GM21619 (cell line): ENCODE data around the gene C2orf49.

ENCODE experiments used
- ATAC-seq: cut with Tn5 transposase; IDR thresholded peaks from one replicate; pipeline ENCODE4 v1.9.1; 2021; ENCODE audit not compliant: unreplicated experiment

The C2orf49 gene

DNA sequence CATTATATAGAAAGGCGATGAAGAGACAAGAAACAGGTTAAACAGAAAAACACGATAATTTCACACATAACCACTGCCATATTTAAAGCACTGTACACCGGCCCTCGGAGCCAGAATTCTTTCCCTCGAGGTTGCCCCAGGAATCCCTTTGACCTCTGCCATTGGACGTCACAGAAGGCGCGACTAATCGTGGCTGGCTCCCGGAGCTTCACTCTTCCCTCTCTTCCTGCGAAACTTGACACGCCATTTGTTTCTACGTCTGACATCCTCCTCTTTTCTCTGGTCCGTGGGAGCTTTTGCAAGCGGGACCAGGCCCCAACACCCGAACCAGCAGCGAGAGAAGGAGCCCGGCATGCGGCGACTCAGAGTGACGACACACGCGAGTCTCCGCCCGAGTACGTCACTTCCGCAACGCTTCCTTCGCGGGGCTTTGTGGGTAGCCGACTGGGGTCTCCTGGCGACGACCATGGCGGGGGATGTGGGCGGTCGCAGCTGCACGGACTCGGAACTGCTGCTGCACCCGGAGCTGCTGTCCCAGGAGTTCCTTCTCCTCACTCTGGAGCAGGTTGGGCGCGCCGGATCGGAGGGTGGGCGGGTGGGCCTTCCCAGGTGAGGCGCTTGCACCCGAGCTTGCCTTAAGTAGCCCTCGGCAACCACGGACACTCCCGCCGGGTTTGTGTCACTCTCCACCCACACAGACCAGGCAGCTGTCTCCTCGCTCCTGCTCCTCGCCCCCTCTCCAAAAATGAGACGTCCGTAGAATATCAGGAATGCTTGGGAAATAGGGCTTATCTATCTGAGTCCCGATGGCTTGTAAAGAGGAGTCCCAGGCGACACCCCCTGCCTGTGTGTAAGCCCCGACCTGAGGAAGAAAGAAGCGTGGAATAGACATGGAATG is at the start of gene C2orf49:
C2orf49 (plus strand) TSS at position 419 of the 898 bp plus-strand sequence; CDS start at position 467, 48 bp downstream.
- peak; percentile 91 for ATAC-seq

DNA sequence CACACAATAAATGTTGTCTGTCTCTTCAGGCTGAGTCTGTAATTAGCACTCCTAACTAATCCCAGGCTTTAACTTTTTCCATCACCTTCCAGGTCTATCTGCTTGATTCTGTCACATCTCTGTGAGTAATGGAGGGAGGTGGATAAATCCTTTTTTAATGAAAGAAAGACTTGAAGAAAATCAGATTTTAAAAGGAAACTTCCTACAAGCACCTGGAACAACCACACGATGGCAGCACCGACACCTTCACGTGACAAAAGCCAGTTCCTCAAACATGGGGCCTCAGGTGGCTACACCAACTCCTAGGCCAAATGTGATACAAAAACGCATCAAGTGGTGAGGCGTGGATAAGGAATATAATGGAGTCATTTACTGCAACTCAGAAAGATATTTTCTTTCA is 49.6 kb upstream of the C2orf49 start:
- ATAC-seq = no peak

DNA sequence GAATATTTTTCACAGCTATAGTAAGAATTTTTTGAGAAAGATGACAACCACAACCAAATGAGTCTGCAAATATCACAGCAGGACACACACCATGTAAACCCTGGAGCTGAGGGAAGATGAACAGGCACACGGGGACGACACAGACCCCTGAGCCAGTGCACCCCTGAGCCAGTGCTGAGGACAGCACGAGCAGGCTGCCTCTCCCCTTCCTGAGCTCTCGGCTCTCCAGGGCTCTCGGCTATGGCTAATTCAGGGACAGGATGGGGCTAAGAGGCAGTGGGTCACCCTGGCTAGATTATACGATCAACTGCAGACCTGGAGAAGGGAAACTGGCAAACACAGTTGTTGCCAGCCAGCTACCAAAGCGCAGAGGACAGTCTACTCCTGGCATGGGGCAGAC is 49.2 kb upstream of the C2orf49 start:
- ATAC-seq = no peak

DNA sequence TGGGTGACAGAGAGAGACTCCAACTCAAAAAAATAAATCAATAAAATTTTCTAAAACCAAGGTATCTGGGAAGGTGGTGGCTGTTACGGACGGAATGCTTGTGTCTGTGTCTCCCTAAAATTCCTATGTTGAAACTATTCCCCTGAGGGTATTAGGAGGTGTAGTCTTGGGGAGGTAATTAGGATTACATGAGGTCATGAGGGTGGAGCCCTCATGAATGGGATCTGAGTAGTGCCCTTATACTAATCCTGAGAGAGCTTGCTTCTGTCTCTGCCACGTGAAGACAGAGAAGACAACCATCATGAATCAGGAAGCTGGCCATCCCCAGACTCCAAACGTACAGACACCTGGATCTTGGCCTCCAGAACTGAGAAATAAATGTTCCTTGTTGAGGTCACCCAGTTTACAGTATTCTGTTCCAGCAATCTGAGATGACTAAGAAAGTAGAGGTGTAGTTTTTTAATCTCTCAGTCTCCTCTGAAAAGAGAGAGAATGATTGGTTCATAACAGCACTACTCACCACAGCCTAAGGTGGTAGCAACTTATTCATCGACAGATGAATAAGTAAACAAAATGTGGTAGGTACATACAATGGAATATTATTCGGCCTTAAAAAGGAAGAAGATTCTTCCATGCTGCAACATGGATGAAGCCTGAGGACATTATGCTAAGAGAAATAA is 46.2 kb upstream of the C2orf49 start:
- no peak for ATAC-seq

DNA sequence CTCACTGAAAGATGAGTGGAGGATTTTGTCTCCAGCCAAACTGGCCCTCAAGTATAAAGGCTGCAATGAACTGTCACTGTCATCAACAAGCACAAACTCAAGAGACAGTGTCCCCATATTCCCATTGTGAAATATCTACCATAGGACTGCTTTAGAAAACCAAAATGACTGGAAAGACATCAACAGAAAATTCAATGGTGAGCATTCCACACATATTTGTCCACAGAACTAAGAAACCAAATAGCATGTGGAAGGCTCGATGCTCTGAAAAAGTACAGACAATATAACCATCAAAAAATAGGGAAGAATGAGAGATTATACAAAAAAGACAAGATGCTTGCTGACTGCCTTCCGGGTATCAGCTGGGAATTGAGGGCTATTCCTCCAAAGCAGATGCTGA is 45.4 kb upstream of the C2orf49 start:
- ATAC-seq = no peak

DNA sequence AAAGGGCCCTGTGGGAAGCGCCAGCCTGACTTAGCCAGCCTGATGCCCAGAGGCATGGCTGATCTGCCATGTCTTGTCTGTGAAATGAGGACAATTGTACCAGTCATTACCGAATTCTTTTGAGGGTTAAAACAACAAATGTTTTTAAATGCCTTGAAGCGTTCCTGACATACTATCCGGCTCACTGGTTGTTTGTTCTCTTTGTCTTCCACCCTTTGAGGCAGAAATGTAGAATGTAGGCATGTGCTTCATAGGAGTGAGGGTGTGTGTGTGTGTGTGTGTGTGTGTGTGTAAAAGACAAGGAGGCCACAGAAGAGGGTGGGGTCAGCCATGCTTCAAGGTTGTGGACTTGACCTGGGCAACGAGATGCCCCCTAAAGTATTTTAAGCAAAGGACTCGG is 43.3 kb upstream of the C2orf49 start:
- ATAC-seq = no peak

DNA sequence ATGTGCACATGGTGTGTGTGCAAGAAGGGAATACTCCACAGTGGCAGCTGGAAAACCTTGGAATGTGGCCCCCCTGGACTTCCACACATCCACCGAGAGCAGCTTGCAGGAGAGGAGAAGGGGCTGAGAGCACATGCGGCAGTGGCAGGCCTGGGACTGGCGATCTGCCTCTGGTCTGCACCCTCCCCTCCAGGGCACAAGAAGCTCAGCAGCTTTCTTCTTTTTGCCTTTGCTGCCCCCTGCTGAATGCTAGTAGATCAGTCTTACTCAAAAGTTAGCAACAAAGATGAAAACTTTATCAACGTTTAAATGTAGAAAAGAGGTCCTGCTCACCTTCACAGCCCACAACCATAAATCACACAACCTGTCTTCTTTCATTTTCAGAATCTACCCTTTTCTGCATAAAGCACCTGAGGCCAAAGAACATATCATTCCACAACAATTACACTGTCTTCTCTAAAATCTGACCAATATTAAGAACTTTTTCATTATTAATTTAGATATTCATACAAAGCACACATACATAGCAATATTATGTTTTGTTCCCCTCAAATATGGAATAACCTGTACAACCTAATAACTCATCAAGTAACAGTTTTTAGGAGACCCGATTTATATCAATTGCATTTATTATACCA is 42.4 kb upstream of the C2orf49 start:
- no peak for ATAC-seq

DNA sequence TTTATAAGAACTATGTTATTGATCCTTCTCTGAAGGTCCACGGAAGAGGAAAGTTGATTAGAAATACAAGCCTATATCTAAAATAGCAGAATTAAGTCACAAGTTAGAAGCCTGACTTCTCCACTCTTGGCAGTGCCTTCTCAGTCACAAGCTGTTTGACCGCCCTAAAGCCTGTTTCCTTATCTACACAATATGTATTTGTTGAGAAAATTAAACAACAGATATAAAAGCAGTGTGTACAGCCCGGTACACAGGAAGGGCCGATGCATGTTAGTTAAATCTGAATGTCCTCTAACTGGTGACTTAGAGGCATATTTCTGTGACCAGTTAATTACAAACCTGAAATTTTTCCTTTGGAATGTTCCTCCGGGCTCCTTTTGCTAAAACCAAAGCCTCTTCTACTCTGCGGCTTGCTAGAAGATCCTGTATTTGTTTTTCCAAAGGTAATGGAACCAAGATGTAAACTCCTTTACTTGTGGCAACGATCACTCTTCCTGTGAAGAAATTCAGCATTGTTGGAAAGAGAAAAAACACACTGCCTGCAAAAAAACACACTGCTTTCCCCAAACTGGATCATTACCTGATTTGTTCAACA is 41.2 kb upstream of the C2orf49 start:
- no peak for ATAC-seq

DNA sequence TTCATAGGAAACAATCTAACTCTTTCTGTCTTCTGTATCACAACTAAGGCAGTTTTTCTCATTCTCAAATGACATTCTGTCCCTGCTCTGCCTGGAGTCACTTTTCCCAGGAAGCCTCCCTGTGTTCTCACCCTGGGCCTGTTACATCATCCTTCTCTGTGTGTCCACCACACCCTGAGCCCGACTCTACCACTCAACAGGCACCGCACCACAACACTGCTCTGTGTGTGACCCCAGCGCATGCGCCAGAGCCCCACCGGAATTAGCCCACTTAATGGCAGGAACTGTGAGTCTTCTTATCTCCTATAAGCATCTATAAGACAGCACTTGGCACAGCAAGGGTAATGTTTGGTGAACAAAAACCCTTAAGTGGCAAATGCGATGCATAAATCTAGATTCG is 40.1 kb upstream of the C2orf49 start:
- ATAC-seq = no peak

DNA sequence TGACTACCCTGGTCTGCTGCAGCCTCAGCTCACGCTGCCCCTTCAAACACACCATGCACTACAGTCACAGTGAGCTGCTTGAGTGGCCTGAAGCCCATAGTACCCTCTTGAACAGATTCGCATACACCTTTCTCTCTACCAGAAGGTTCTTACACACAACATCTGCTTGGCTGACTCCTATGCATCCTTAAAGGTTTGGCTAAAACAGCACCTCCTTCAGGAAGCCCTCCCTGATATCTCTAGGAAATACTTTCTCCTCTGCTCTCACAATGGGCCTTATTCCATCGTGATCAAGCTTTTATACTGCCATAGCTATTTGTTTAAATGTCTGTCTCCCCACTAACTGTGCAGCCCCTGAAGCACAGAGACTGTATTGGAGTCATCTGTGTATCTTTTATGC is 39.3 kb upstream of the C2orf49 start:
- no peak for ATAC-seq

DNA sequence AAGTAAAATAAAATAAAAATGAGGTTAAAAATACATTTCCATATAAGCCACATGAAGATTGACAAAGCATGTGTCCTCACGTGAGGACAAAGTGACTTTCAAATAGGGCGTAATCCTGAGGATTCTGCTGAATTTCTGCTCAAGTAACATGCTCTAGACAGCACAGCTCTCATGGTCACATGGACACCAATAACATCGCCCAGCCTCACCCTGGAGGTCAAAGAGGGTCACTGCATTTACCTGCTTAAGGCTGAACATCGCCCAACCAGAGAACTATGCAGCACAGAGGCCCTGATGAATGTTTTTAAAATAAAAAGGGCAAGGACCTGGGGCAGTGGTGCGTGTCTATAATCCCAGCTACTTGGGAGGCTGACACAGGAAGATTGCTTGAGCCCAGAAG is 38.0 kb upstream of the C2orf49 start:
- ATAC-seq = no peak

DNA sequence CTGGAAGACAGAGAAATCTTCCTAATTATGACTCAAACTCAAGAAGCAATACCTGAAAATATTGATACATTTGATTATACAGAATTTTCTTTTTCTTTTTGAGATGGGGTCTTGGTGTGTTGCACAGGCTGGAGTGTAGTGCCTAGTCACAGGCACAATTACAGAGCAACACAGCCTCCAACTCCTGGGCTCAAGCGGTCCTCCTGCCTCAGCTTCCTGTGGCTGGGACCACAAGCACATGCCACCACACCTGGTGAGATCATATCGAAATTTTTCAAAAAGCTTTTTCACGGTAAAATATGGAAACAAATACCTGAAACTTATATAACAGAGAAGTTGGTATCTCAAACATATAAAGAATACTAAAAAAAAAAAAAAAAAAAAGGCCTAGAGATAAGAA is 35.7 kb upstream of the C2orf49 start:
- ATAC-seq = no peak

DNA sequence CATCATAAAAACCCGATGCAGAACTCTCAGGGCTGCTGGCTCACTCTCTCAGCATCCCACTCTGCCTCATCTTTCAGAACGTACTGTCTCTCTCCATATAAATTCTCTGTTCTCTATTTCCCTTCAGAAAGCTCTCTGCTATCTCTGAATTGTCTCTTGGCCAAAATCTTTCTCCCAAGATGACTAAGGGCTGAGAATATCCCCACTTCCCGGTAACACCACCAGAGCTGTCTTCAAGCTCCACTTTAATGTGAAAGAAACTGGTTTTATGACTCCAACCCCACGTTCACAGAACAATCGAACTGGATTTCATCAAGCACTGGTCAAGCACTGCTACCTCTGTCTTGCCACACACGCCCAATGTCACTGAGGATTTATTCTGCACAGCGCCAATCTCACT is 30.2 kb upstream of the C2orf49 start:
- no peak for ATAC-seq

DNA sequence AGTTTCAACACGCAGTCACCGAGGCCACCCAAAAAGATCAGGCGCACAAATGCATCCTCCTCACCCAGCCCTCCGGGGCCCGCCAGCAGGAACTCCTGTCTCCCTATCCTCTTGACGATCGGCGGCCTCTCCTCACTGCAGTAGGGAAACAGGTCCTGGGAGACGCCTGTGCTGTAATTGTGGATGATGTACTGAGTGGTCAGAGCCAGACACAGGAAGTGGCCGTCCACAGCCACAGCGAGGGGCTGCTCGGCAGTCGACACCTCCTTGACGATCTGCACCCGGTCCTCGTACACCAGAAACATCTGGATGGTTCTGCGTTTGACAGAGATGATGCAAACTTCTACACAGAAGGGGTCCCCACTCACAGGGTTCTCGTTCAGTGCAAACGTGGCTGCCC is 29.8 kb upstream of the C2orf49 start:
- no peak for ATAC-seq

DNA sequence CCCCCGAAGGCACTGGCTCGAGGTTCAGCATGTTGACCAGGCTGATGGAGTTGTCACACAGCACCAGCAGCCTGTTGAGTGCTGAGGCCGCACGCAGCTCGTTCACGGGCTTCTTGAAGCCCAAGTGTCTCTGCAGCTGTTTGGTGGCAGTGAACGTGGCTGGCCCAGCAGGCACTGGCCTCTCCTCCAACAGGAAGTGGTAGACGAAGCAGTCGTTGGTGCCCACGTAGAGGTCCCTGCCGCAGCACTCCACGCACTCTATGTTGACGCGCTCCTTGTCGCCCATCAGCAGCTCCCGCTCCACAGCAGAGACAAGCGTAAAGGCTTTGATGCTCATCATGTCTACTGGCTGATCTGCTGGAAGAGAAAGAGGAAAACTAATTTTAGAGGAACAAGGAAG is 29.4 kb upstream of the C2orf49 start:
- no peak for ATAC-seq

DNA sequence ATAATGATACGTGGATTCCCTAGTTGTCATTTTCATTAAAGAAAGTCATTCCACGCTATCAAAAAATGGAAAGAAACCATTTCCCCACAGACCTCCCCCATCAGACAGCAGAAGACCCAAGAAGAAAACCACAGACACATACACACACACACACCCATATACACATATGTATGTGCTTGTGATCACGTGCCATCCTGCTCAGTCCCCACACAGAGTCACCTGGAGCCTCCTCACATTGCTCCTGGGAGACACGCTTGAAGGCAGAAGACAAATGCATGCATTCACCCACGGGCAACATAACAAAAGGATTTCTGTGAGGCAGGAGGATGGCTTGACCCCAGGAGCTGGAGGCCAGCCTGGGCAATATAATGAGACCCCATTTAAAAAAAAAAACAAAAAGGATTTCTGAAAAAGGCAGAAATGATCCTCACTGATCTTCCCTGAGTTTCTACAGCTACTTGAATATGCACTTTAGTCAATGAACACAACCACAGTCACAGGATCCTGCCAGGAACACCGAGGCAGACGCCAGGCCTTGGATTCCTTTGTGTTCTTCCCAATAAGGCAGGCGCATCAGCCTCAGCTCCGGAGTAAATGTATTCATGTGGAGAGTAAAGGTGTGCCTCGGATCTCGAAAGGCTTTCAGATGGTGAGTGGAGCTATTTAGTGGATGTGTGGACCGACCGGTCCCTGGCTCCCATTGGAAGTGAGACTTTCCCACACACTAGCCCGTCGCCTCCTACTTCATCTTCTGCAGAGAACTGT is 28.8 kb upstream of the C2orf49 start:
- no peak for ATAC-seq

DNA sequence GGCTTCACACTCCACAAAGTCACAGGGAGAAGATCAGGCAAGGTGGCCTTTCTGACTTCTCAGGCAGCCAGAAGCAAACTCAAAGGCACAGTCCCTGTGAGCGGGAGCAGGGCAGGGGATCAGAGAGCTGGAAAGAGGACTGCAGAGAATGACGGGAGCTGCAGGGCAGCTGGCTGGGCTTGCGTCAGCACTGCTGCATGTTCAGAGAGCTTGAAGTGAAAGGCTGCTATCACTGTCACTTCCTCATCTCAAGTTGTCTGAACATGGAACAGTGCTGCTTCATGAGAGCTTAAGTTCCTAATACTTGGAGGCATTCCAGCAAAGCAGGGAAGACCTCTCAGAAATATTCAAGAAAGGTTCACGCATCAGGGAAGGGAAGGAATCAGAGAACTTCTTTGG is 28.2 kb upstream of the C2orf49 start:
- ATAC-seq = no peak

DNA sequence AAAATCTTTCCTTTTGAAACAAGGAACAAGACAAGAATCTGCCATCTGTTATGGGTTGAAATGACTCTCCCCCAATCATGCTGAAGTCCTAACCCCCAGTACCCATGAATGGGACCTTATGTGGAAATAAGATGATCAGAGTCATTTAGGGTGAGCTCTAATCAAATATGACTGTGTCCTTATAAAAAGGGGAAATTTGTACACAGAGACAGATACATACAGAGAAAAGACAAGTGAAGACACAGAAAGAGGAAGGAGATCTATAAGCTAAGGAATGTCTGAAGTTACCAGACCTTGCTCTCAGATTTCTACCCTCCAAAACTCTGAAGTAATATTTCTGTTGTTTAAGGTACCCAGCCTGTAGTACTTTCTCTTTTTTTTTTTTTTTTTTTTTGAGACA is 23.5 kb upstream of the C2orf49 start:
- ATAC-seq = no peak

DNA sequence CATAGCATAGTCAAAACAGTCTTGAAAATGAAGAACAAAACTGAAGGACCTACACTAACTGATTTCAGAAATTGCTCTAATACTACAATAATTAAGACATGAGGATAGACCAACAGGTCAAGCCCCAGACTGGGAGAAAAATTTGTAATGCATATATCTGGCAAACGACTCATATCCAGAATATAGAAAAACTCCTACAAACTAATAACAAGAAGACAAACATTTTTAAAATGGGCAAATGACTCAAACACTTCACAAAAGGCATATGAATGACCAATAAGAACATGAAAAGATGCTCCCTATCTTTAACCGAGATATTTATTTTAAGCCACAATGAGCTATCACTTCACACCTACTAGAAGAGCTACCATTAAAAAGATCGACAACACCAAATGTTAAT is 22.0 kb upstream of the C2orf49 start:
- ATAC-seq = peak; percentile 59

DNA sequence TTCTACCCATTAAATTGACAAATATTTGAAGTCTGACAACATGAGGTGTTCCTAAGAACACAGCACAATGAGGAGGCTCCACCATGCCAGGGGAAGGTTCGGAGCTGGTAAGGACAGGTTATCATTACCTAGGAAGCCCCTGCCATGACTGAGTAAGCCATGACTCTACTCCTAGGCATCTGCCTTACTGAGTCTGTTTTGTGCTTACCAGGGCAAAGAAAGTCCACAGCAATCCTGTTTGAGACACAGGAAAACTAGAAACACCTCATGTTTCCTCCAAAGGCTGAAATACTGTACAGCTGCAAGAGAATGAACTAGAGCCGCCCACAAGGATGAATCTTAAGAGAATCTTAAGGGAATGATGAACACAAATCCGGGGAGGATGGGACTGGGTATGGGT is 19.4 kb upstream of the C2orf49 start:
- no peak for ATAC-seq

DNA sequence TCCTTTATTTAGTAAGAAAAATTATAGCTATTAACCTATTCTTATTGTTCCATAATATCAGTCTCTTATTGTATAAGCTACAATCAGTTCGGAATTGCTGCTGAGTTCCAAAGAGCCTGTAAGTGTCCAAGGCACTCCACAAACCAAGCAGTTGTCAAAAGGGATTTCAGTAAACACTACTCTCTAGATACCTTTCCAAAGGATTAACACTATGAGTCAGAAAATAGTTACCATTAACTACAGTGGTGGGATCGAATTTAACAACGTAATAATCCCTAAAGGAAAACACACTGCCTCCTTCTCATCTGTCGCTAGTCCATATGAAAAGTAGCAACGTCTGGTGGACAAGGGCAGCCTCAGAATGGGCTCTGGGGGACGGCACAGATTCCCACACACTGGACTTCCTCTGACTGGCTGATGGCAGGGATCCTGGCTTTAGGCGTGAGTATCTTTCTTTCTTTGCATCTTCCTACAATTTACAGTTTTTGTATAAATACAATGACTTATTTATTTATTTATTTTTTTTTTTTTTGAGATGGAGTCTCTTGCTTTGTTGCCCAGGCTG is 16.6 kb upstream of the C2orf49 start:
- ATAC-seq = no peak
